GM12891 (cell line): ENCODE measurements around the gene SLC4A8.
"Not testable (repeated sequence)": the region's sequence is repeated elsewhere in the genome, so short reads cannot be mapped to it uniquely, and the experiment has no call there.

Experiments used
- POLR2AphosphoS5 ChIP-seq: IDR thresholded peaks from 2 replicates; pipeline ENCODE4 v1.6.1; 2011; ENCODE audit warnings: low read depth, low read length, control low read depth
- TAF1 ChIP-seq: IDR thresholded peaks from 2 replicates; pipeline ENCODE4 v1.6.1; 2011; ENCODE audit warnings: low read depth, low read length, control low read depth

- TF ChIP-seq POLR2AphosphoS5, TAF1: not testable (repeated sequence)
These were observed 29.4 kb downstream of the SLC4A8 start for GRCh38 chr12:51454016-51454415.
